GM12874 (cell line): ENCODE data around the gene ALK.

Source experiments
- TF ChIP-seq, protein P1 (sequence below): IDR thresholded peaks from 2 replicates; pipeline ENCODE4 v1.5.1; 2011; ENCODE audit warnings: low read depth, mild to moderate bottlenecking, control low read depth, low read length, moderate library complexity; ENCODE audit not compliant: insufficient read depth

Gene ALK

DNA sequence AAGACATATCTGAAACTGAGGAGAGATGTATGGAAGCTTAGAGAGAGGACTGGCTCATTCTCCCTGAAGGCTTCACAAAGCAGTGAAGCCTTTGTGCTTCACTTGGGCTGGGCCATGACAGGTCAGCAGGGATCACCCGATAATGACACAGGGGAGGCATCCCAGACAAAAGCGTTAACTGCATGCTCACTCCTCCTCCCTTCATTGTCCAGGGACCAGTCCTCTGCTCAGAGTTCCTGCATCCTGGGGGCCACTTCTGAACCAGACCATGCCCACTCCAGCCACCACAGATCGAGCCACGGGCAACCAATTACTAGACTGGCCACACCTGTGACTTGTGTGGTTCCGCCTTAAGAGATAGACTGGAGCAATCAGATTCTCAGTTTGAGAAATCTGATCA, 570.1 kb downstream of the ALK start:
- TF ChIP-seq, protein P1, sequence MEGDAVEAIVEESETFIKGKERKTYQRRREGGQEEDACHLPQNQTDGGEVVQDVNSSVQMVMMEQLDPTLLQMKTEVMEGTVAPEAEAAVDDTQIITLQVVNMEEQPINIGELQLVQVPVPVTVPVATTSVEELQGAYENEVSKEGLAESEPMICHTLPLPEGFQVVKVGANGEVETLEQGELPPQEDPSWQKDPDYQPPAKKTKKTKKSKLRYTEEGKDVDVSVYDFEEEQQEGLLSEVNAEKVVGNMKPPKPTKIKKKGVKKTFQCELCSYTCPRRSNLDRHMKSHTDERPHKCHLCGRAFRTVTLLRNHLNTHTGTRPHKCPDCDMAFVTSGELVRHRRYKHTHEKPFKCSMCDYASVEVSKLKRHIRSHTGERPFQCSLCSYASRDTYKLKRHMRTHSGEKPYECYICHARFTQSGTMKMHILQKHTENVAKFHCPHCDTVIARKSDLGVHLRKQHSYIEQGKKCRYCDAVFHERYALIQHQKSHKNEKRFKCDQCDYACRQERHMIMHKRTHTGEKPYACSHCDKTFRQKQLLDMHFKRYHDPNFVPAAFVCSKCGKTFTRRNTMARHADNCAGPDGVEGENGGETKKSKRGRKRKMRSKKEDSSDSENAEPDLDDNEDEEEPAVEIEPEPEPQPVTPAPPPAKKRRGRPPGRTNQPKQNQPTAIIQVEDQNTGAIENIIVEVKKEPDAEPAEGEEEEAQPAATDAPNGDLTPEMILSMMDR: no peak

DNA sequence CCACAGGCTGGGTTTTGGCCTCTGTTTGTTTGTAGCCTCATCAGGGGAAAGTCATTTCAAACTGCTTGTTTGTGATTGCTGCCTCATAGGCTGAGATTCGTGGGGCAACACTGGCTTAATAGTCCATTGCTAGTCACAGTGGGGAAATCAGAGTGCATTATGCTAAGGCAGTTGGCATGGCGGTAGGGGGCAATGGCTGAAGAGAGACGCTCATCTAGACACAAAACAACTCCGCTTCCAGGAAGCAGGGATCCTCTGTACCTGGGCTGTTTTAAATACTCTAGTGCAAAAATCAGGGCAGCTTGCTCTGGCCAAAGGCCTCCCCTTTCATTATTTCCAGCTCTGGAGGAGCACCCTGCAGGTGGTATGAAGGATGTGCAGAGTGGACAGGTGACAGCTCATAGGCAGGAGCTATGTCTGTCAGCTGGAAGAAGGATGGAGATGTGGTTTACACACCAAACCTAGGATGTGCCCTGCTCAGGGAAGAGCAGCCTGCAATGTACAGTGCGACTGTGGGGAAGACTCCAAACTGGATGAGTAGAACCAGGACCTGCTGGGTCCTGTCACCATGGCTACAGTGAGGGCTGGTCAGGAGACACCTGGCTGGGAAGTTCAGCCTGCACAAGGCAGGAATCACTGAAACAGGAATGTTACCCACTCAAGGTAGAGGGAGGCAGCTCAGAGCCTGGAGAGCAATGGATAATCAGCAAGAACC, 571.9 kb downstream of the ALK start:
- TF ChIP-seq, protein P1: no peak

DNA sequence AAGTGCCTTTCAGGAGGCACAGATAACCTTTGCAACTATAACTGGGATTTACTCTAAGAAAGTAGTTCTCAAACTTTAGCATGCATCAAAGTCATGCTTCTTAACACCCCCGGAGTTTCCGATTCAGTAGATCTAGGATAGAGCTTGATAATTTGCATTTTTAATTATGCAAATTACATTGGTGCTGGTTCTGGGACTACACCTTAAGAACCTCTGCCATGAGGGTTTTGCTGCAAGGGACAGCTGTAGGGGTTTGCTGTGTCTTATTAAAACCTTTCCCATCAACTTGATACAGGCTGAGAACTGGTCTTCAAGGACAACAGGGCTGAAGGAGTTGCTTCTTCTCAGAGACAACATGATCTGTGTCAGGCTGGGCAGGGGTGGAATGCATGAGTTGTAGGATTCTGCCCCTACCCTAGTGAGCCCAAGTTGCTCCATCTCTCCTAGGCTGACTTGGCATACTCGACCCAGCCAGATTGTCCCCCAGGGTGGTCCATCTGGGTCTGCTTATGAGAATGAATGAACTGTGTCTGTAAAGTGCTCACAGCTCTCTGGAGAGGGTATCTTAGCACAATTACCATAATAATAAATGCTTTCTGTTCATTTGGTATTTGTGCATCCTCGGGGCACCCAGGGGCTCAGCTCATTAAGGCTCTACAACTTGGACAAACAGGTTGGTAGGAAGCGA, 573.5 kb downstream of the ALK start:
- TF ChIP-seq, protein P1: no peak

DNA sequence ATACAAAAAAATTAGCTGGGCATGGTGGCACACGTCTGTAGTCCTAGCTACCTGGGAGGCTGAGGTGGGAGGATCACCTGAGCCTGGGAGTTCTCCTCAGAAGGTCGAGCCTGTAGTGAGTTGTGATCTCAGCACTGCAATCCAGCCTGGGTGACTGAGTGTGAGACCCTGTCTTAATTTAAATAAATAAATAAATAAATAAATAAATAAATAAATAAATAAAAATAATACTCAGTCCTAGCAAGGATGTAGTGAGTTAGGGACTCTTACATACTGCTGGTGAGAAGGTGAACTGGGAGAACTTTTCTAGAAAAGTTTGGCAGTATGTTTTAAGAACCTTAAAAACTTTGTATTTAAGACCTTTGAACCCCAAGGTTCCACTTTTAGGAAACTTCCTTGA, 576.1 kb downstream of the ALK start:
- TF ChIP-seq, protein P1: no peak

DNA sequence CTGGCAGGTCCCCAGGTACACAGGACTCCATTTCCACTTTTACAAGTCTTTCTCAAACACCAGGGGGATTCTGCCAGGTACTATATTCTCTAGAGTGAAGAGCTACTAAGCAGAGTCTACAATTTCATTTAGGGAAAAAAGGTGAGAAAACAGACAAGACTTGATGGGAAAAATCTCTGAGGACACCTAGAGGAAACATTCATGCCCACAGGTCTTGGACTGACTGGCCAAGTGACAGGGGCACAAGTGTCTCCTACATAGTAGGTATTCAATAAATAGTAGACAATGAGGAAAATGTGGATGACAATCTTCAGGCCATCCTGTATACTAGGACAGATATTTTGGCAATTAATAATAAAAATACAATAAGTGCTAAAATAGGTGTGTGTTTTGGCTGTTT, 577.6 kb downstream of the ALK start:
- TF ChIP-seq, protein P1: peak; percentile 9; the same call in 1 of the 2 replicates

DNA sequence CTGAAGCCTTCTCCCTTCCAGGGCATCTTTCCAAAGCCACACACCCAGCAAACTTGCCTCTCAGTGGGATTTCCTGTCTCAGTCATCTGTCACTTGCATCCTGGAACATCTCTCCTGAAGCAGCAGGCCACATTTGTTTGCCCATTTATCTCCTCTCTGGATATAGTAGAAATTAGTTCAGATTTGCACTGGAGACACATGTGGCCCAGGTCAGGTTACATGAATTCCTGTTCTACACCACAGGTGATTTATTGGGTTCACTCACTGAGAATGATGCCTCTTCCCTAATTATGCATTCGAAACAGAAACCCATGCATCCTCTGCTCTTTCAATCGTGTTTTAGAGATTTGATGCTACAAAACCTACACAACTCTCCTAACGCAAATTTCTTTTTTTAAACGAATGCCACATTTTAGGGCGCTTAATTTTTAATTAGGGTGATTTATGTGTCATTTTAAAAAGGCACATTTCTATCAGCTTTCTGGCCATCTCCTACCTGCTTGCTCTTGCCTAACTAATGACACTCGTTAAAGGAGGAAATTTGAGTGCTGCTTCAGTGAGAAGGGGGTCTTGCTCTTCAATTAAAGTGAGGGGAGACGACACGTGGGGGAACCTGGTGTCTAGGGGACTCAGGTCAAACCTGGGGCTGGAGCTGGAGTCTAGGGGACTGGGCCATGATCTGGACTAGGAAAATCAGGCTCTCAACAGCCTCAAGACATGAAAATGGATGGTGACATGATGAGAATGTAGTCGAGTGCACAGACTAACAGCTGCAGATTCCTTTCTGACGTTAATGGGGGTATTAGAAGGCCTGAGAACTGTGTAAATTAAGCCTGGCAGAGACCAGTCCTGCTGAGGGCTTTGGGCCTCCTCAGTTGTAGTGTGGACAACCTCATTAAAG, 584.8 kb downstream of the ALK start:
- TF ChIP-seq, protein P1: no peak

DNA sequence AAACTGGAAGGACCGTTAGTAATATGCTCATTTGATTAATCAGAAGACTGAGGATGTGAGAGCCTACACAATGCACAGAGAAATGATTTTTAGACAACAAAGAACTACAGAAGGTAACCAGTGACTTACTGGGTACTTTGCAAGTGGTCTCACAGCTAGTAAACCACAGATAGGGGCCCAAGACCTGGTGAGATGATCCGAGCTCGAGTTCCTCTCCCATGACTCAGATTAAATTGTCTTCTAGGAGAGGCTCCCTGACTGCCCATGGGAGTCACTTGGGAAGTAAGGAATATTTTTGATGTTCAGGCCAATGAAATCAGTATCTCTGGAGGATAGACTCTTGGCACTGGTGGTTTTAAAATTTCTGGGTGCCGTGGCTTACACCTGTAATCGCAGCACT, 586.0 kb downstream of the ALK start:
- TF ChIP-seq, protein P1: no peak
